Measurements from ENCODE around the gene CLN3.

DNA sequence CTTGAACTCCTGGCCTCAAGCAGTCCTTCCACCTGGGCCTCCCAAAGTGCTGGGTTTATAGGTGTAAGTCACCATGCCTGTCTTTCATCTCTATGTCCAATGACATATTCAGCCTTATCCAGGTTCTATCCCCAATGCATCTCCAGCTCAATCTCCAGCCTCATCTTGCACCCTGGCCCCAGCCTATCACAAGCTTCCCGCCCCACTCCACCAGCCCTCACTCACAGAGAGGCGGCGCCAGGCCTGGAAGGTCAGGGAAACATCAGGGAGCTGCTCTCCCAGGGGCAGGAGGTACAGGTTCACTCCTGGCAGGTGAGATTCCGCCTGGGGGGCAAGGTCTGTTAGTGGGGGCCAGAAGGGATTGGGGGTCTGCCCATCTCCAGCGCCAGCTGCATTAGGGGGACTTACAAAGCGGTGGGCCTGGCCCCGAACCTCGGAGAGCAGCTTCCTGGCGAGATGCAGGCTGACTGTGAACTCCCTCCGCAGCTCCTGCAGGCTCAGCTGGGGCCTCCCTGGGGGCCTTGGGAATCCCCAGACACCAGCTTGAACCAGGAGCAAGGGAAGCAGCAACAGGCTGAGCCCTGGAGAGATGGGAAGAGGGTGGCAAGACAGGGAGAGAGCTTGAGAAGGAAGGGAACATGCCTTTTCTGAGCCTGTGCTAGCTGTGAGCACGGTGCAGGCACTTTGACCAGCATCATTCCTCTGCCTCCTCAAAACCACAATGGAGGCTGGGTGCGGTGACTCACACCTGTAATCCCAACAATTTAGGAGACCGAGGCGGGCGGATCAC lies 11.8 kb upstream of the CLN3 start:
- TF ChIP-seq, protein P1, sequence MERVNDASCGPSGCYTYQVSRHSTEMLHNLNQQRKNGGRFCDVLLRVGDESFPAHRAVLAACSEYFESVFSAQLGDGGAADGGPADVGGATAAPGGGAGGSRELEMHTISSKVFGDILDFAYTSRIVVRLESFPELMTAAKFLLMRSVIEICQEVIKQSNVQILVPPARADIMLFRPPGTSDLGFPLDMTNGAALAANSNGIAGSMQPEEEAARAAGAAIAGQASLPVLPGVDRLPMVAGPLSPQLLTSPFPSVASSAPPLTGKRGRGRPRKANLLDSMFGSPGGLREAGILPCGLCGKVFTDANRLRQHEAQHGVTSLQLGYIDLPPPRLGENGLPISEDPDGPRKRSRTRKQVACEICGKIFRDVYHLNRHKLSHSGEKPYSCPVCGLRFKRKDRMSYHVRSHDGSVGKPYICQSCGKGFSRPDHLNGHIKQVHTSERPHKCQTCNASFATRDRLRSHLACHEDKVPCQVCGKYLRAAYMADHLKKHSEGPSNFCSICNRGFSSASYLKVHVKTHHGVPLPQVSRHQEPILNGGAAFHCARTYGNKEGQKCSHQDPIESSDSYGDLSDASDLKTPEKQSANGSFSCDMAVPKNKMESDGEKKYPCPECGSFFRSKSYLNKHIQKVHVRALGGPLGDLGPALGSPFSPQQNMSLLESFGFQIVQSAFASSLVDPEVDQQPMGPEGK (CRISPR knock-in tag; IDR thresholded peaks at IDR 0.05; ENCODE audit: borderline replicate concordance), result no peak
- TF ChIP-seq TOX (CRISPR knock-in tag; IDR thresholded peaks at IDR 0.05; ENCODE audit: borderline replicate concordance) (no peak), ZFP30 (CRISPR knock-in tag; IDR thresholded peaks at IDR 0.05) (no peak), ZC3H10 (CRISPR knock-in tag; IDR thresholded peaks at IDR 0.05) (no peak), GLIS3 (CRISPR knock-in tag; IDR thresholded peaks at IDR 0.05) (no peak), ZNF565 (CRISPR knock-in tag; conservative IDR thresholded peaks at IDR 0.05; ENCODE audit: low read depth) (no peak), PPARA (CRISPR knock-in tag; IDR thresholded peaks at IDR 0.05; ENCODE audit: borderline replicate concordance) (no peak), ZFP3 (CRISPR knock-in tag; IDR thresholded peaks at IDR 0.05) (no peak), CSDC2 (CRISPR knock-in tag; IDR thresholded peaks at IDR 0.05) (no peak), ZNF70 (CRISPR knock-in tag; IDR thresholded peaks at IDR 0.05) (no peak), ARNTL (CRISPR knock-in tag; IDR thresholded peaks at IDR 0.05; ENCODE audit: borderline replicate concordance, low read depth) (no peak)
- TF ChIP-seq, protein P2, sequence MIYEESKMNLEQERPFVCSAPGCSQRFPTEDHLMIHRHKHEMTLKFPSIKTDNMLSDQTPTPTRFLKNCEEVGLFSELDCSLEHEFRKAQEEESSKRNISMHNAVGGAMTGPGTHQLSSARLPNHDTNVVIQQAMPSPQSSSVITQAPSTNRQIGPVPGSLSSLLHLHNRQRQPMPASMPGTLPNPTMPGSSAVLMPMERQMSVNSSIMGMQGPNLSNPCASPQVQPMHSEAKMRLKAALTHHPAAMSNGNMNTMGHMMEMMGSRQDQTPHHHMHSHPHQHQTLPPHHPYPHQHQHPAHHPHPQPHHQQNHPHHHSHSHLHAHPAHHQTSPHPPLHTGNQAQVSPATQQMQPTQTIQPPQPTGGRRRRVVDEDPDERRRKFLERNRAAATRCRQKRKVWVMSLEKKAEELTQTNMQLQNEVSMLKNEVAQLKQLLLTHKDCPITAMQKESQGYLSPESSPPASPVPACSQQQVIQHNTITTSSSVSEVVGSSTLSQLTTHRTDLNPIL (CRISPR knock-in tag; IDR thresholded peaks at IDR 0.05; ENCODE audit: low read depth), result no peak
- TF ChIP-seq, protein P3, sequence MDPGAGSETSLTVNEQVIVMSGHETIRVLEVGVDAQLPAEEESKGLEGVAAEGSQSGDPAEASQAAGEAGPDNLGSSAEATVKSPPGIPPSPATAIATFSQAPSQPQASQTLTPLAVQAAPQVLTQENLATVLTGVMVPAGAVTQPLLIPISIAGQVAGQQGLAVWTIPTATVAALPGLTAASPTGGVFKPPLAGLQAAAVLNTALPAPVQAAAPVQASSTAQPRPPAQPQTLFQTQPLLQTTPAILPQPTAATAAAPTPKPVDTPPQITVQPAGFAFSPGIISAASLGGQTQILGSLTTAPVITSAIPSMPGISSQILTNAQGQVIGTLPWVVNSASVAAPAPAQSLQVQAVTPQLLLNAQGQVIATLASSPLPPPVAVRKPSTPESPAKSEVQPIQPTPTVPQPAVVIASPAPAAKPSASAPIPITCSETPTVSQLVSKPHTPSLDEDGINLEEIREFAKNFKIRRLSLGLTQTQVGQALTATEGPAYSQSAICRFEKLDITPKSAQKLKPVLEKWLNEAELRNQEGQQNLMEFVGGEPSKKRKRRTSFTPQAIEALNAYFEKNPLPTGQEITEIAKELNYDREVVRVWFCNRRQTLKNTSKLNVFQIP (CRISPR knock-in tag; IDR thresholded peaks at IDR 0.05; ENCODE audit: borderline replicate concordance, low read depth), result no peak
- TF ChIP-seq, protein P4, sequence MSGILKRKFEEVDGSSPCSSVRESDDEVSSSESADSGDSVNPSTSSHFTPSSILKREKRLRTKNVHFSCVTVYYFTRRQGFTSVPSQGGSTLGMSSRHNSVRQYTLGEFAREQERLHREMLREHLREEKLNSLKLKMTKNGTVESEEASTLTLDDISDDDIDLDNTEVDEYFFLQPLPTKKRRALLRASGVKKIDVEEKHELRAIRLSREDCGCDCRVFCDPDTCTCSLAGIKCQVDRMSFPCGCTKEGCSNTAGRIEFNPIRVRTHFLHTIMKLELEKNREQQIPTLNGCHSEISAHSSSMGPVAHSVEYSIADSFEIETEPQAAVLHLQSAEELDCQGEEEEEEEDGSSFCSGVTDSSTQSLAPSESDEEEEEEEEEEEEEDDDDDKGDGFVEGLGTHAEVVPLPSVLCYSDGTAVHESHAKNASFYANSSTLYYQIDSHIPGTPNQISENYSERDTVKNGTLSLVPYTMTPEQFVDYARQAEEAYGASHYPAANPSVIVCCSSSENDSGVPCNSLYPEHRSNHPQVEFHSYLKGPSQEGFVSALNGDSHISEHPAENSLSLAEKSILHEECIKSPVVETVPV (CRISPR knock-in tag; IDR thresholded peaks at IDR 0.05), result no peak
